Neural progenitor cell (in vitro differentiated cells): Measurements from ENCODE around the gene CACNA1C. TPM values are rescaled to one million over a fixed set of nuclear protein-coding genes. Genes with fewer than 3 reads are reported as not detected.

ENCODE experiments used
- DNase-seq: peaks from one replicate; pipeline ENCODE4 v3.0.0-alpha.2; 2016; ENCODE audit warnings: low spot score
- H2AFZ ChIP-seq: fragments of 200-600 bp; sonication (generic); replicated peaks from 2 replicates; pipeline ENCODE4 v1.6.1; 2016; ENCODE audit warnings: antibody characterized with exemption
- H3F3A ChIP-seq: fragments of 200-600 bp; sonication (generic); 2 replicates; pipeline ENCODE4 v1.6.1; 2016; ENCODE audit warnings: antibody characterized with exemption, low read depth
- H3K27ac ChIP-seq: fragments of 200-600 bp; sonication (generic); 2 replicates; pipeline ENCODE4 v1.5.1; 2016; ENCODE audit warnings: mild to moderate bottlenecking
- H3K27me3 ChIP-seq: fragments of 200-600 bp; sonication (generic); 2 replicates; pipeline ENCODE4 v1.6.1; 2016; ENCODE audit warnings: mild to moderate bottlenecking, moderate library complexity
- H3K36me3 ChIP-seq: fragments of 200-600 bp; sonication (generic); 2 replicates; pipeline ENCODE4 v1.5.1; 2016
- H3K4me1 ChIP-seq: fragments of 200-600 bp; sonication (generic); 2 replicates; pipeline ENCODE4 v1.6.1; 2016; ENCODE audit warnings: mixed run types
- H3K4me2 ChIP-seq: fragments of 200-600 bp; sonication (generic); 2 replicates; pipeline ENCODE4 v1.6.1; 2016
- H3K4me3 ChIP-seq: fragments of 200-600 bp; sonication (generic); 2 replicates; pipeline ENCODE4 v1.5.1; 2016
- H3K79me2 ChIP-seq: fragments of 200-600 bp; sonication (generic); 2 replicates; pipeline ENCODE4 v1.6.1; 2016; ENCODE audit warnings: low read depth
- H3K9ac ChIP-seq: fragments of 200-600 bp; sonication (generic); 2 replicates; pipeline ENCODE4 v1.6.1; 2016
- H3K9me3 ChIP-seq: fragments of 200-600 bp; sonication (generic); 2 replicates; pipeline ENCODE4 v1.5.1; 2016; ENCODE audit warnings: low read depth
- H4K20me1 ChIP-seq: fragments of 200-600 bp; sonication (generic); 2 replicates; pipeline ENCODE4 v1.6.1; 2016; ENCODE audit warnings: low read depth
- H3K27ac Mint-ChIP-seq: 3 replicates; pipeline ENCODE4 v1.8.0; 2021; ENCODE audit warnings: mixed read lengths
- H3K27me3 Mint-ChIP-seq: 2 replicates; pipeline ENCODE4 v1.8.0; 2022; ENCODE audit warnings: low read depth, mild to moderate bottlenecking, inconsistent platforms, moderate library complexity, mixed read lengths; ENCODE audit not compliant: insufficient read depth
- H3K36me3 Mint-ChIP-seq: 3 replicates; pipeline ENCODE4 v1.8.0; 2021; ENCODE audit warnings: mixed read lengths
- H3K4me1 Mint-ChIP-seq: 3 replicates; pipeline ENCODE4 v1.8.0; 2021; ENCODE audit warnings: mixed read lengths
- H3K4me3 Mint-ChIP-seq: 3 replicates; pipeline ENCODE4 v1.8.0; 2021; ENCODE audit warnings: mild to moderate bottlenecking, moderate library complexity, mixed read lengths
- H3K9me3 Mint-ChIP-seq: 3 replicates; pipeline ENCODE4 v1.8.0; 2020; ENCODE audit warnings: mixed read lengths
- EZH2 ChIP-seq: fragments of 200-600 bp; sonication (generic); IDR thresholded peaks from 2 replicates; pipeline ENCODE4 v1.6.1; 2017; ENCODE audit warnings: antibody characterized with exemption, mild to moderate bottlenecking, moderate library complexity
- EZH2phosphoT487 ChIP-seq: fragments of 200-600 bp; sonication (generic); IDR thresholded peaks from 2 replicates; pipeline ENCODE4 v1.6.1; 2017; ENCODE audit warnings: antibody characterized with exemption
- total RNA-seq: library from RNA; depleted of rRNA; stranded (reverse); fragments of >200 nt; gene quantifications from 2 replicates; pipeline ENCODE4 v1.2.3, GENCODE V29; 2015; ENCODE audit warnings: low replicate concordance
- TF ChIP-seq, protein P1 (sequence below): fragments of 200-600 bp; sonication (generic); IDR thresholded peaks from 2 replicates; pipeline ENCODE4 v1.5.1; 2017; ENCODE audit warnings: antibody characterized with exemption, mild to moderate bottlenecking

Gene CACNA1C
- total RNA-seq, 1 donor from 2014 or later, result 2.7 TPM

DNA sequence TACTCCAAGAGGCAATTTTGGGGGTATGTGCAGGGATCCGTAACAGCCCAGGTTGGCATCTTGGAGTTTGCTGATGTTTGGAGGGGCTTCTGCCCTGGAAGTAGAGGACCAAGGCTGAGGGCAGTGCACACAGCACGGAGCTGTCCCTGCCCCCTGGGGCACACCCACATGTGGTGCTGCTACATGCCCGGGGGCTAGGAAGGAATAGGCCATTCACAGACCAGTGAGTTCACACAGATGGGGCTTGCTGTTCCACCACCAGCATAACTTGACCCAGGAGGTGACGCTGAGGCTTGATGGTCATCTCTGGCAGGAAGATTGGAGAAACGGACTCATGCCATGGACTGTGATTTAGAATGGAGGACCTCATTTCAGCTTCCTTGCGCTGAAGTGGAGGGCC lies 510.9 kb downstream of the CACNA1C start:
- TF ChIP-seq, protein P1, sequence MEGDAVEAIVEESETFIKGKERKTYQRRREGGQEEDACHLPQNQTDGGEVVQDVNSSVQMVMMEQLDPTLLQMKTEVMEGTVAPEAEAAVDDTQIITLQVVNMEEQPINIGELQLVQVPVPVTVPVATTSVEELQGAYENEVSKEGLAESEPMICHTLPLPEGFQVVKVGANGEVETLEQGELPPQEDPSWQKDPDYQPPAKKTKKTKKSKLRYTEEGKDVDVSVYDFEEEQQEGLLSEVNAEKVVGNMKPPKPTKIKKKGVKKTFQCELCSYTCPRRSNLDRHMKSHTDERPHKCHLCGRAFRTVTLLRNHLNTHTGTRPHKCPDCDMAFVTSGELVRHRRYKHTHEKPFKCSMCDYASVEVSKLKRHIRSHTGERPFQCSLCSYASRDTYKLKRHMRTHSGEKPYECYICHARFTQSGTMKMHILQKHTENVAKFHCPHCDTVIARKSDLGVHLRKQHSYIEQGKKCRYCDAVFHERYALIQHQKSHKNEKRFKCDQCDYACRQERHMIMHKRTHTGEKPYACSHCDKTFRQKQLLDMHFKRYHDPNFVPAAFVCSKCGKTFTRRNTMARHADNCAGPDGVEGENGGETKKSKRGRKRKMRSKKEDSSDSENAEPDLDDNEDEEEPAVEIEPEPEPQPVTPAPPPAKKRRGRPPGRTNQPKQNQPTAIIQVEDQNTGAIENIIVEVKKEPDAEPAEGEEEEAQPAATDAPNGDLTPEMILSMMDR, result no peak
- TF ChIP-seq EZH2phosphoT487, result no peak
- no peak for TF ChIP-seq EZH2
- Histone ChIP-seq H4K20me1 (no peaks in the 10 kb centered on the region), H3K27ac (no peak overlapping the region), H3K9ac (no peak overlapping the region), H3K4me3 (no peak overlapping the region), H3K9me3 (no peaks in the 10 kb centered on the region), H3K27me3 (no peaks in the 10 kb centered on the region), H3F3A (no peaks in the 10 kb centered on the region), H3K4me1 (no peaks in the 10 kb centered on the region), H3K79me2 (no peaks in the 10 kb centered on the region), H3K36me3 (no peaks in the 10 kb centered on the region), H3K4me2 (no peak overlapping the region), H2AFZ (no peak overlapping the region)
- DNase-seq, result no peak
- Mint-ChIP-seq H3K4me1 (no peaks in the 10 kb centered on the region), H3K9me3 (no peaks in the 10 kb centered on the region), H3K27me3 (no peaks in the 10 kb centered on the region), H3K27ac (no peak overlapping the region), H3K36me3 (no peaks in the 10 kb centered on the region), H3K4me3 (no peak overlapping the region)

DNA sequence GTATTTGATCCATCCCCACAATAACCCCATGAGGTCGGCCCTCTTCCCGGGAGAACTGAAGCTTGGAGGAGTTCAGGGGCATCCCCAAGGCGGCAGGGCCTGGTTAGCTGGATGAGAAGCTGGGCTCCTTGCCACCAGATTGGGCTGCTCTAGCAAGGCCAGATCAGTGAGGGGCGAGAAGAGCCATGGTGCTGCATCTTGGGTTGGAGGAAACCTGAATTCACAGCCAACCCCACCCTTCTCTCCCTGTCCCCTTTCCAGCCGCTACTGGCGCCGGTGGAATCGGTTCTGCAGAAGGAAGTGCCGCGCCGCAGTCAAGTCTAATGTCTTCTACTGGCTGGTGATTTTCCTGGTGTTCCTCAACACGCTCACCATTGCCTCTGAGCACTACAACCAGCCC lies 513.4 kb downstream of the CACNA1C start:
- DNase-seq, result no peak
- no peaks in the 10 kb centered on the region for H3K9me3 Mint-ChIP-seq
- H3K4me1 Mint-ChIP-seq, result no peaks in the 10 kb centered on the region
- no peaks in the 10 kb centered on the region for H3K27me3 Mint-ChIP-seq
- Histone ChIP-seq H3K27ac (no peak overlapping the region), H3K27me3 (no peaks in the 10 kb centered on the region), H3K36me3 (no peaks in the 10 kb centered on the region), H4K20me1 (no peaks in the 10 kb centered on the region), H2AFZ (no peak overlapping the region), H3F3A (no peaks in the 10 kb centered on the region), H3K4me2 (no peak overlapping the region), H3K9ac (no peak overlapping the region), H3K4me1 (no peaks in the 10 kb centered on the region), H3K79me2 (no peaks in the 10 kb centered on the region), H3K9me3 (no peaks in the 10 kb centered on the region), H3K4me3 (no peak overlapping the region)
- TF ChIP-seq EZH2phosphoT487, result no peak
- TF ChIP-seq EZH2, result no peak
- TF ChIP-seq, protein P1, result no peak
- no peaks in the 10 kb centered on the region for H3K36me3 Mint-ChIP-seq
- no peak overlapping the region for H3K27ac Mint-ChIP-seq
- no peak overlapping the region for H3K4me3 Mint-ChIP-seq

DNA sequence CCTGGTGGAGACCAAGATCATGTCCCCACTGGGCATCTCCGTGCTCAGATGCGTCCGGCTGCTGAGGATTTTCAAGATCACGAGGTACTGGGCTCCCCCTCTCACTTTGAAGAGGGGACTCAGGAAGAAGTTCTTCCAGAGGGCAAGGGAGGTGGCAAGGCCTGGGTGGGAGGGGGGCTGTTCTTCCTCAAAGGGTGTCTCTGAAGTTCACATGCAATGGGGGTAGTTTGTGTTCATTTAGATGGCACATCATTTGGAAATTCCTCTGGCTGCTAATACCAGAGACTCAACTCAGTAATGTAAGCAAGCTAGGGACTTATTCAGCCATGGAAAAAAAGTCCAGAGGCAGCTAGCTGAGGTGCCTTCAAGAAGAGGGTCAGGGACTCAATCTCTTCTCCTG lies 514.9 kb downstream of the CACNA1C start:
- H3K4me1 ChIP-seq, result no peaks in the 10 kb centered on the region
- no peak overlapping the region for H3K9ac ChIP-seq
- no peak overlapping the region for H3K4me3 ChIP-seq
- no peak overlapping the region for H3K4me2 ChIP-seq
- no peaks in the 10 kb centered on the region for H3K36me3 ChIP-seq
- H3K27me3 Mint-ChIP-seq, result peaks cover 5% of the 10 kb centered on the region
- no peaks in the 10 kb centered on the region for H3K36me3 Mint-ChIP-seq
- no peaks in the 10 kb centered on the region for H3K9me3 ChIP-seq
- TF ChIP-seq, protein P1, result no peak
- no peak for TF ChIP-seq EZH2
- TF ChIP-seq EZH2phosphoT487, result no peak
- H2AFZ ChIP-seq, result no peak overlapping the region
- H3K27ac Mint-ChIP-seq, result no peak overlapping the region
- DNase-seq, result no peak
- H4K20me1 ChIP-seq, result no peaks in the 10 kb centered on the region
- H3K4me3 Mint-ChIP-seq, result no peak overlapping the region
- H3K79me2 ChIP-seq, result no peaks in the 10 kb centered on the region
- no peak overlapping the region for H3K27ac ChIP-seq
- H3F3A ChIP-seq, result no peaks in the 10 kb centered on the region
- peaks cover 15% of the 10 kb centered on the region for H3K27me3 ChIP-seq
- H3K4me1 Mint-ChIP-seq, result no peaks in the 10 kb centered on the region
- H3K9me3 Mint-ChIP-seq, result no peaks in the 10 kb centered on the region
